ENCODE data around the gene MRPL38.
"Not testable (repeated sequence)": the region's sequence is repeated elsewhere in the genome, so short reads cannot be mapped to it uniquely, and the experiment has no call there.

Gene MRPL38

GRCh38 chr17:75875940-75876189 lies 28.8 kb downstream of the MRPL38 start:
- no peak overlapping the region for H3K4me3 ChIP-seq (ENCODE audit: low read depth, low read length)
- TF ChIP-seq, protein P1, sequence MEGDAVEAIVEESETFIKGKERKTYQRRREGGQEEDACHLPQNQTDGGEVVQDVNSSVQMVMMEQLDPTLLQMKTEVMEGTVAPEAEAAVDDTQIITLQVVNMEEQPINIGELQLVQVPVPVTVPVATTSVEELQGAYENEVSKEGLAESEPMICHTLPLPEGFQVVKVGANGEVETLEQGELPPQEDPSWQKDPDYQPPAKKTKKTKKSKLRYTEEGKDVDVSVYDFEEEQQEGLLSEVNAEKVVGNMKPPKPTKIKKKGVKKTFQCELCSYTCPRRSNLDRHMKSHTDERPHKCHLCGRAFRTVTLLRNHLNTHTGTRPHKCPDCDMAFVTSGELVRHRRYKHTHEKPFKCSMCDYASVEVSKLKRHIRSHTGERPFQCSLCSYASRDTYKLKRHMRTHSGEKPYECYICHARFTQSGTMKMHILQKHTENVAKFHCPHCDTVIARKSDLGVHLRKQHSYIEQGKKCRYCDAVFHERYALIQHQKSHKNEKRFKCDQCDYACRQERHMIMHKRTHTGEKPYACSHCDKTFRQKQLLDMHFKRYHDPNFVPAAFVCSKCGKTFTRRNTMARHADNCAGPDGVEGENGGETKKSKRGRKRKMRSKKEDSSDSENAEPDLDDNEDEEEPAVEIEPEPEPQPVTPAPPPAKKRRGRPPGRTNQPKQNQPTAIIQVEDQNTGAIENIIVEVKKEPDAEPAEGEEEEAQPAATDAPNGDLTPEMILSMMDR (IDR thresholded peaks at IDR 0.05; ENCODE audit: borderline replicate concordance, insufficient read depth, low read depth, low read length), result no peak

GRCh38 chr17:75875182-75875939 lies 29.3 kb downstream of the MRPL38 start:
- no peak overlapping the region for H3K4me3 ChIP-seq (ENCODE audit: low read depth, low read length)
- TF ChIP-seq, protein P1 (IDR thresholded peaks at IDR 0.05; ENCODE audit: borderline replicate concordance, insufficient read depth, low read depth, low read length), result no peak

DNA sequence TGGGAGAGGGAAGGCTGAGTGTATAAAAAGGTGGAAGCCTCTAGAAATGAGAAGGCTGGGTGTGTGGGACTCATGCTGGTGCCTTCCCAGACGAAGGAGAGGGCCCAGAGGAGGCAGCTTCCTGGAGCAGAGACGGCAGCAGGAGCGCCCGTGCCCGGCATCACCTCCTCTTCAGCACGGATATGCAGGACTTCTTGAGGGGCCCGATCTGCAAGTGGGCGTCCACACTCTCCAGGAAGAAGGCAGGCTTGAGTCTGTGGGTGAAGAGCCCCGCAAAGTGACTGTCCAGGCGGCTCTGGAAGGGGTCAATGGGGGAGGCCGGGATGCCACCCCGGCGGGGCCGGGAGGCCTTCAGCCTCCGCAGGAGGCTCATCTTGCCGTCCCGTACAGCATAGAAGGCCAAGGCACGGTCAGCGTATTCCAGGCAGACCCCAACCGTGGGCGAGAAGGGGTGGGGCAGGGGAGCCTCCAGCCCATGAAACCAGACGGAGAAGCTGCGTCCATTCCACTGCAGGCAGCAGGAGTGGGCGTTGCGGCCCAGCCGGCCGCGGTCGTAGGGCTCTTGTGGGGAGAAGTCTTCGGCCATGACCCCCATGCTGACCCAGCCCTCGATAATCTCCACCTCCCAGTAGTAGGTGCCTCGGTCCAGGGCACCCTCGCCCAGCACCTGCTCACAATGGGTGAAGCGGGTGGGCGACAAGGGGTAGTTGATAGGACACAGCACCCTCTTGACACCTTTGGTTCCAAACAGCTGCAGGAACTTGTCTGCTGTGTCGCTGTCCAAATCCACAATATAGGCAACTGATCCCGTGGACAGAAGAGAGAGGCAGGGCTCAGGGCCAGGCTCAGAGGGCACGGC lies 30.1 kb downstream of the MRPL38 start:
- H3K4me3 ChIP-seq (ENCODE audit: low read depth, low read length), result no peak overlapping the region
- TF ChIP-seq, protein P1 (IDR thresholded peaks at IDR 0.05; ENCODE audit: borderline replicate concordance, insufficient read depth, low read depth, low read length), result no peak

GRCh38 chr17:75873587-75874322 lies 30.9 kb downstream of the MRPL38 start:
- no peak overlapping the region for H3K4me3 ChIP-seq (ENCODE audit: low read depth, low read length)
- TF ChIP-seq, protein P1 (IDR thresholded peaks at IDR 0.05; ENCODE audit: borderline replicate concordance, insufficient read depth, low read depth, low read length), result no peak

DNA sequence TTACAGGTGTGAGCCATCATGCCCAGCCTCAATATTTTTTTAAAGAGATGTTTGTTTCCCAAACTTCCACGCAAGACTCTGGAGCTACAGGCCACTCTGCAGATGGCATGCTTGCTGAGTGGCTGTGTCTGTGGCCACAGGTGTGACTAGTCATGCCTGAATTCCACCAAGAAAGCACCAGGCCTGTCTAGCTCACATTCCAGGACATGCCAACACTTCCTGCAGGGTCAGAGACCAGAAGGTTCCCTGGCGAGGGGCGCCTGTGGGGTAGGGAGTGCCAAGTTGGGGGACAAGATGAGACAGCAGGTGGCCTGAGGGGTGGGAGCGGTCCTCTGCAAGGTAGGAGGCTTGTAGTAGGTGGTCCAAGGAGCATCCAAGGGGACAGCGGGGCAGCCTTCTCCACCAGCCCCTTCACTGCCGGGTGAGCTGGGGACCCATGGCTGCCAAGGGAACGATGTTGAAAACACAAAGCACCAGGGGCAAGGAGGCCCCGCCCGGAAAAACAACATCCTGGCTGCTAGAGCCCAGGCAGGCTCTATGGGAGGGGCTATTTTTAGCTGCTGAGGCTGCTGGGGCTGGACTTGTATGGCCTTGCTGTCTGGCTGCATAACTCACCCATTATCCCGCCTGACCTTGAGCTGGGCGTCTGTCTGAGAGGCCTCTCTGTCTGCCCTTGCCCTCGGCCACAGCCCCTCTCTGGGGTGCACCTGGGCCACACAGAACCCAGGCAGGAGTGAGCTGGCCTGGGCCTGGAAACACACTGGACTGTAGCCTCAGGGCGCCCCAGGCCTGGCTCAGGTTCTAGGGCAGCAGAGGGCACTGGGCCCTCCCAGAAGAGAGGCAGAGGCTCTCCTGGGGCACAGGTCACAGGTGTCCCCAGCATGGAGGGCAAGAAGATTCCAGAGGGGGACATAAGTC lies 32.0 kb downstream of the MRPL38 start:
- H3K4me3 ChIP-seq (ENCODE audit: low read depth, low read length), result no peak overlapping the region
- TF ChIP-seq, protein P1 (IDR thresholded peaks at IDR 0.05; ENCODE audit: borderline replicate concordance, insufficient read depth, low read depth, low read length), result no peak

- H3K4me3 ChIP-seq (ENCODE audit: low read depth, low read length), result not testable (repeated sequence)
These were observed 34.5 kb downstream of the MRPL38 start for GRCh38 chr17:75870228-75870627.

All from GM12875 (cell line).